GM13977 (cell line): ENCODE results near the gene GATAD2B.
"Not testable (repeated sequence)": the region's sequence is repeated elsewhere in the genome, so short reads cannot be mapped to it uniquely, and the experiment has no call there.

Experiments
- DNase-seq: peaks from one replicate; pipeline ENCODE4 v3.0.0; 2012; ENCODE audit warnings: low spot score
- in situ Hi-C: fragments of 300-500 bp; cut with MboI; formaldehyde crosslinking; loops from one replicate; pipeline ENCODE4 v1.12.0; 2022; ENCODE audit warnings: low sequenced_read_pairs, low pct_unique_long_range_greater_than_20kb, mixed read lengths, inconsistent platforms; ENCODE audit not compliant: unreplicated experiment
- TF ChIP-seq, protein P1 (sequence below): IDR thresholded peaks from 2 replicates; pipeline ENCODE4 v1.5.1; 2012; ENCODE audit warnings: mild to moderate bottlenecking, control low read depth; ENCODE audit not compliant: insufficient read depth; ENCODE audit errors: extremely low read depth, missing control alignments

GATAD2B gene

DNA sequence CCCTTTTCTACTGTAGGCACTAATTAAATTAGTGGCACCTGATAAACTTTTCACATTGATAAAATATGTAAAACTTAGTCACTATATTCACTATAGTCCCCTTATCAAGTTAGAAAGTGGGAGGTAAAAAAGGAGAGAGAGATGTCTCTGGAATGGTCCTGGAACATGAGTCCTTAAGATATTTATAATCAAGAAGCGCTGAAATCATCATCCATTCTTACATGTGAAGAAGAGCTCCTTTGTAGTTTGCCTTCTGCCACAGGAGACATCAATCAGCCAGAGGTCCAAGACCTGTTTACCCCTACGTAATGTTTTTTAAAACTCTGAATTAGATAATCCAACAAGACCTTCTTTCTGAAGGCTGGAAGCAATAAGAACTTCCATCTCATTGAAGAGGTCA is 65.3 kb downstream of the GATAD2B start:
- no peak for DNase-seq
- TF ChIP-seq, protein P1, sequence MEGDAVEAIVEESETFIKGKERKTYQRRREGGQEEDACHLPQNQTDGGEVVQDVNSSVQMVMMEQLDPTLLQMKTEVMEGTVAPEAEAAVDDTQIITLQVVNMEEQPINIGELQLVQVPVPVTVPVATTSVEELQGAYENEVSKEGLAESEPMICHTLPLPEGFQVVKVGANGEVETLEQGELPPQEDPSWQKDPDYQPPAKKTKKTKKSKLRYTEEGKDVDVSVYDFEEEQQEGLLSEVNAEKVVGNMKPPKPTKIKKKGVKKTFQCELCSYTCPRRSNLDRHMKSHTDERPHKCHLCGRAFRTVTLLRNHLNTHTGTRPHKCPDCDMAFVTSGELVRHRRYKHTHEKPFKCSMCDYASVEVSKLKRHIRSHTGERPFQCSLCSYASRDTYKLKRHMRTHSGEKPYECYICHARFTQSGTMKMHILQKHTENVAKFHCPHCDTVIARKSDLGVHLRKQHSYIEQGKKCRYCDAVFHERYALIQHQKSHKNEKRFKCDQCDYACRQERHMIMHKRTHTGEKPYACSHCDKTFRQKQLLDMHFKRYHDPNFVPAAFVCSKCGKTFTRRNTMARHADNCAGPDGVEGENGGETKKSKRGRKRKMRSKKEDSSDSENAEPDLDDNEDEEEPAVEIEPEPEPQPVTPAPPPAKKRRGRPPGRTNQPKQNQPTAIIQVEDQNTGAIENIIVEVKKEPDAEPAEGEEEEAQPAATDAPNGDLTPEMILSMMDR: no peak
- in situ Hi-C loops: no loop called here

DNA sequence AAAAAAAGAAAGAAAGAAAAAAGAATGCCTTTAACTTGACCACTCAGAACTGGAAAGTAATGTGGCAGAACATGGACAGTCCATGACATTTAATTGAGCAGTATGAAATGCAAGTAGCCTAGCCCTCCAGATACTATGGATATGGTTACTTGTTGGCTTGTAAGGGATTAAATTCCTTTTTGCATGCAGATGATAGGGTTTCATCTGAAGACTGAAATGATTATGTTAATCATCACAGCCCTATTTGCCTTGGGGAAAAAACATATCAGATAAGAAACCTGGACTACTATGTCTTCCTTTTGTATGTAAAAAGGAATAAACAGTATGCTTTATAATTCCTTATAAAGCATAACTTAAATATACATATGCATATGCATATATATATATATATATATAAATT is 66.0 kb downstream of the GATAD2B start:
- no peak for DNase-seq
- in situ Hi-C loops: no loop called here
- TF ChIP-seq, protein P1: no peak

DNA sequence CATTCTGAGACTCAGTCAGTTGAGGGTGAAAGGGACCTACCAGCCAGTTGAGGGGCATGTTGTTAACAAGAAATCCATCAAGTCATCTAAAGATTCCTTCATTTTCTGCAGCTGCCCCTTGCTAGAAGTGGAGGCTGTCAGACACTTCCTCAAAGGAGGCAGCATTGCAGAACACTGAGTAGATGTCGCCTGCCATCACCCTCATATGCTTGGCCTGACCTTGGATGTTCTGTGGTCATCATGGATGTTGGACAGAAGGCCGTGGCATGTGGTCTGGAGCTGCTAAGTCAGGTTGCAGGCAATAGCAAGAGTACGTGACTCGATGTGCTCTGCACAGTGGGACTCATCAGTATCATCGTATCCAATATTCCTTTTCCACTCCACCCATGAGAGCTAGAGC is 70.6 kb downstream of the GATAD2B start:
- no peak for DNase-seq
- TF ChIP-seq, protein P1: no peak
- in situ Hi-C loops: no loop called here

DNA sequence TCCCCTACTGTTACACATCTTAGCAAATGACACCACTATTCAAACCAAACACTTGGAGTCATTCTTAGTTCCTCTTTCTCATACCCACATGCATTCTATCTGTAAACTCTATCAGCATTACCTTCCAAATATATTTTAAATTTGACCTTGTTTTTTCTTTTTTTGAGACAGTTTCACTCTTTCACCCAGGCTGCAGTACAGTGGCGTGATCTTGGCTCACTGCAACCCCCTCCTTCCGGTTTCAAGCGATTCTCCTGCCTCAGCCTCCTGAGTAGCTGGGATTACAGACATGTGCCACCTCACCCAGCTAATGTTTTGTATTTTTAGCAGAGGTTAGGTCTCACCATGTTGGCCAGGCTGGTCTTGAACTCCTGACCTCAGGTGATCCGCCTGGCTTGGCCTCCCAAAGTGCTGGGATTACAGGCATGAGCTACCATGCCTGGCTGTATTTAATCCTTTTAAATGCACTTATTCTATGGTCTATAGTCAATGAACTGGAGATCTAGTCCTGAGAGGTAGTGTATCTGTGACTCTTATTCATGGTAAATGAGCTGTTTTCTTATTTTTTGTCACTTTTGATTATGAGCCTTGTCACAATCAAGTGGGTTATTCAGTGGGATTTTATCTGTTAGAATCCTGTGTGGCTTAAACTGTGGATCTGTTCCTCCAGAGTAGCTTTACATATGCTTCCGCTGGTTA is 73.1 kb downstream of the GATAD2B start:
- peak; percentile 57 for DNase-seq
- in situ Hi-C loops: no loop called here

DNA sequence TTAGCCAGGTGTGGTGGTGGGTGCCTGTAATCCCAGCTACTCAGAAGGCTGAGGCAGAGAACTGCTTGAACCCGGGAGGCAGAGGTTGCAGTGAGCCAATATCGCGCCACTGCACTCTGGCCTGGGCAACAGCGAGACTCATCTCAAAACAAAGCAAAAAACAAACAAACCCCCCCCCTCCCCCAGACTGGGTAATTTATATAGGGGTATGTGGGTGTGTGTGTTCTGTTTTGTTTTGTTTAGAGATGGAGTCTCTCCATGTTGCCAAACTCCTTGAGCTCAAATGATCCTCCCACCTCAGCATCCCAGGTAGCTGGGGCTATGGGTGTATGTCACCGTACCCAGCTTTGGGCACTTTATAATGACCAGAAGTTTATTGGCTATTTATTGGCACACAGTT is 74.0 kb downstream of the GATAD2B start:
- TF ChIP-seq, protein P1: no peak
- in situ Hi-C loops: no loop called here
- no peak for DNase-seq

More for the DNA sequence above, 73.1 kb downstream of the GATAD2B start:
- TF ChIP-seq, protein P1: no peak

DNA sequence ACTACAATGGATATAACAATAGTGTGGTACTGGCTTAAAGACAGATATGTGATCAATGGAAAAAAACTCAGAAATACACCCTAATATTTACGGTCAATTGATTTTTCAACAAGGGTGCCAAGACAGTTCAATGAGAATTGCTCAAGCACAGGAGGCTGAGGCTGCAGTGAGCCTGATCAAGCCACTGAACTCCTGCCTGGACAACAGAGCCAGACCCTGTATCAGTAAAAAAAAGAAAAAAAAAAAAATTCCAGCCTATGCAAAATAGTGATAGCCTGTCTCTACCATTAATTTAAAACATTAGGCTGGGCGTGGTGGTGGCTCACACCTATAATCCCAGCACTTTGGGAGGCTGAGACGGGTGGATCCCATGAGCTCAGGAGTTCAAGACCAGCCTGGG is 77.6 kb downstream of the GATAD2B start:
- no peak for DNase-seq
- TF ChIP-seq, protein P1: no peak
- in situ Hi-C loops: no loop called here

DNA sequence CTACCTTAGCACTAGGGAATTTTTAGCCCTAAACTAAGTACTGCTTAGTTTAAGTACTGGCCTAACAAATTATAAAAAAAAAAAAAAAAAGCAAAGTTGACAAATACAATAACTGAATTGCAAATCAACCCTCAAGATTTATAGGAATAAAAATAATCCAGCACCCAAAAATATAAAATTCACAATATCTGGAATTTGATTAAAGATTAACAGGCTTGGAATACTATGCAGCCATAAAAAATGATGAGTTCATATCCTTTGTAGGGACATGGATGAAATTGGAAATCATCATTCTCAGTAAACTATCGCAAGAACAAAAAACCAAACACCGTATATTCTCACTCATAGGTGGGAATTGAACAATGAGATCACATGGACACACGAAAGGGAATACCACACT is 78.4 kb downstream of the GATAD2B start:
- DNase-seq, in situ Hi-C loops: not testable (repeated sequence)
